ENCODE results near the gene EGLN3. TPM values are rescaled to one million over a fixed set of nuclear protein-coding genes. Genes with fewer than 3 reads are reported as not detected.

Gene EGLN3
- total RNA-seq, 2 donors from 2014 or later, result 10.3 to 16.9 TPM

- no peak for DNase-seq
- no peak overlapping the region for H3K27ac Mint-ChIP-seq
- no peak overlapping the region for H3K4me3 Mint-ChIP-seq
Observed at GRCh38 chr14:33941718-33942117, 9.2 kb downstream of the EGLN3 start.

GRCh38 chr14:33940561-33941011, 10.3 kb downstream of the EGLN3 start:
- ATAC-seq, result no peak
- H3K27ac Mint-ChIP-seq, result no peak overlapping the region
- H3K36me3 Mint-ChIP-seq (ENCODE audit: low read depth), result peaks cover 2% of the 10 kb centered on the region

More at GRCh38 chr14:33941718-33942117, 9.2 kb downstream of the EGLN3 start:
- no peak for ATAC-seq
- Mint-ChIP-seq H3K36me3 (ENCODE audit: low read depth) (no peaks in the 10 kb centered on the region), H3K27me3 (no peaks in the 10 kb centered on the region), H3K4me1 (peaks cover 8% of the 10 kb centered on the region)
- H3K9me3 ChIP-seq (ENCODE audit: control insufficient read depth, low read length, poor library complexity, severe bottlenecking), result no peaks in the 10 kb centered on the region

GRCh38 chr14:33938131-33938949, 12.5 kb downstream of the EGLN3 start:
- DNase-seq, result no peak
- Mint-ChIP-seq H3K4me1 (peaks cover 3% of the 10 kb centered on the region), H3K36me3 (ENCODE audit: low read depth) (peaks cover 3% of the 10 kb centered on the region), H3K4me3 (no peak overlapping the region), H3K27ac (peak overlapping the region; percentile 6), H3K27me3 (no peaks in the 10 kb centered on the region)
- H3K9me3 ChIP-seq (ENCODE audit: control insufficient read depth, low read length, poor library complexity, severe bottlenecking), result no peaks in the 10 kb centered on the region
- no peak for ATAC-seq

More at GRCh38 chr14:33940561-33941011, 10.3 kb downstream of the EGLN3 start:
- Mint-ChIP-seq H3K4me1 (peaks cover 8% of the 10 kb centered on the region), H3K27me3 (no peaks in the 10 kb centered on the region), H3K4me3 (no peak overlapping the region)
- DNase-seq, result no peak
- H3K9me3 ChIP-seq (ENCODE audit: control insufficient read depth, low read length, poor library complexity, severe bottlenecking), result no peaks in the 10 kb centered on the region

- ATAC-seq, result no peak
Observed at GRCh38 chr14:33936391-33936790, 14.5 kb downstream of the EGLN3 start.

GRCh38 chr14:33934938-33935337, 15.9 kb downstream of the EGLN3 start:
- Mint-ChIP-seq H3K27ac (no peak overlapping the region), H3K27me3 (no peaks in the 10 kb centered on the region), H3K36me3 (ENCODE audit: low read depth) (peaks cover 3% of the 10 kb centered on the region), H3K4me3 (no peak overlapping the region), H3K4me1 (peaks cover 3% of the 10 kb centered on the region)
- DNase-seq (no peak), ATAC-seq (no peak)
- H3K9me3 ChIP-seq (ENCODE audit: control insufficient read depth, low read length, poor library complexity, severe bottlenecking), result no peaks in the 10 kb centered on the region

More at GRCh38 chr14:33936391-33936790, 14.5 kb downstream of the EGLN3 start:
- Mint-ChIP-seq H3K4me3 (no peak overlapping the region), H3K27ac (no peak overlapping the region), H3K4me1 (peaks cover 3% of the 10 kb centered on the region), H3K36me3 (ENCODE audit: low read depth) (peaks cover 3% of the 10 kb centered on the region), H3K27me3 (no peaks in the 10 kb centered on the region)
- DNase-seq, result no peak
- no peaks in the 10 kb centered on the region for H3K9me3 ChIP-seq (ENCODE audit: control insufficient read depth, low read length, poor library complexity, severe bottlenecking)

DNA sequence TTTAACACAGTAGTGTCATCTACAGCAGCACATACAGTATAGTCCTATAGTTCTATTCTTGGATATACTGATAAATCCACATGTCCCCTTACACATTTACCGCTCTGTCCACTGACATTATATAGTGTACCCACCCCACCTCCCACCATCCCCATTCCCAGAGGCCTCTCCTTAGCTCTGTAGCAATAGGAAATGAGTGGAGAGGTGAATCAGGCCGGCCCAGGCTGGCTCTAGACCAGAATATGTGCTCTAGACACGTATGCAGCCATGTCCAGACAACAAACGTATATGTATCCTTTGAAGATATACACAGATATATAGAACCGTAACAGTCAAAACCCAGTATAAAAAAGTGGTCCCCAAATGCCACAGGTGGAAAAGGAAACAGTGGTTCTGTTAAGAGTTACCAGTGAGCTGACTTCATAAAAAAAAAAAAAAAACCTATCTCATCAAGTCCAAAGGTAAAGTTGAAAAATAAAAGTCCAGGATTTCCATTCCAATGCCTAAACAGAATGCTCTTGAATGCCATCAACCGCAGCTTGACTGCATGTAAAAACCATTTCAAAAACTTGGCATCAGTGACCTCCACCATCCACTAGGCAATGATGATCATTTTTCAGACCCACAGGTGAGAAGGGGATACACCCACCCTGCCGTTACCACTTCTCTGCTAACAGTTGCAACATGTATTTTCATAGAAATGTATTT, 16.7 kb downstream of the EGLN3 start:
- Mint-ChIP-seq H3K36me3 (ENCODE audit: low read depth) (peaks cover 3% of the 10 kb centered on the region), H3K4me3 (no peak overlapping the region), H3K4me1 (peaks cover 3% of the 10 kb centered on the region), H3K27ac (no peak overlapping the region), H3K27me3 (no peaks in the 10 kb centered on the region)
- ATAC-seq (no peak), DNase-seq (no peak)
- no peaks in the 10 kb centered on the region for H3K9me3 ChIP-seq (ENCODE audit: control insufficient read depth, low read length, poor library complexity, severe bottlenecking)

DNA sequence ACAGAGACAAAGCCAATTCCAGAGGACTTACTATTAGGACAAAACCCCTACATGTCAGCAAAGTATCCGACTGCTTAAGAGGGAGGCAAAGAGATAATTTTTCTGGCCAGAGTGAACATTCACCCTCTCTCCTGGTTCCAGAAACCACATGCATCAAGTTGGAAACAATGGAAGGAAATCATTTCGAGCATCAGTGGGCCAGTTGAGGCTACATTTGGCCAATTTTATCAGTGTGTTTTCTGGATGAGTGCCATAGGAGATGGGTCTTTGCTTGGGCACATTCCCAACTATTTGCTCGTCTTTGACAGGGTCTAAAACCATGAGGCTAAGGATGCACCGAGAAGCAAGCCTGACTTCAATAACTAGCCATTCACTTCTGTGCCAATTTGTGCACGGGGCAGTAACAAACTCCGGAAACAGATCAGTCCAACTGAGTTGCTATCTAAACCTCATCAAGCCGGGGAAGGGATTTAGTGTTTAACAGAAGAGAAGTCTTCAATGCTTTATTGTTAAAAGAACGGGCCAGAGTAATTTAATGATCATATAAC, 17.4 kb downstream of the EGLN3 start:
- no peaks in the 10 kb centered on the region for H3K9me3 ChIP-seq (ENCODE audit: control insufficient read depth, low read length, poor library complexity, severe bottlenecking)
- ATAC-seq (no peak), DNase-seq (no peak)
- no peak overlapping the region for H3K4me3 Mint-ChIP-seq
- H3K4me1 Mint-ChIP-seq, result peaks cover 3% of the 10 kb centered on the region
- no peak overlapping the region for H3K27ac Mint-ChIP-seq
- H3K27me3 Mint-ChIP-seq, result no peaks in the 10 kb centered on the region
- H3K36me3 Mint-ChIP-seq (ENCODE audit: low read depth), result peaks cover 3% of the 10 kb centered on the region

GRCh38 chr14:33932576-33933345, 18.1 kb downstream of the EGLN3 start:
- DNase-seq (no peak), ATAC-seq (no peak)
- H3K4me3 Mint-ChIP-seq, result no peak overlapping the region
- peaks cover 3% of the 10 kb centered on the region for H3K36me3 Mint-ChIP-seq (ENCODE audit: low read depth)
- H3K27ac Mint-ChIP-seq, result no peak overlapping the region
- no peaks in the 10 kb centered on the region for H3K27me3 Mint-ChIP-seq
- peaks cover 3% of the 10 kb centered on the region for H3K4me1 Mint-ChIP-seq
- H3K9me3 ChIP-seq (ENCODE audit: control insufficient read depth, low read length, poor library complexity, severe bottlenecking), result no peaks in the 10 kb centered on the region

GRCh38 chr14:33932033-33932432, 18.8 kb downstream of the EGLN3 start:
- H3K27me3 Mint-ChIP-seq, result no peaks in the 10 kb centered on the region
- no peak overlapping the region for H3K27ac Mint-ChIP-seq
- H3K4me1 Mint-ChIP-seq, result peaks cover 3% of the 10 kb centered on the region
- ATAC-seq (no peak), DNase-seq (no peak)
- no peak overlapping the region for H3K4me3 Mint-ChIP-seq
- peaks cover 3% of the 10 kb centered on the region for H3K36me3 Mint-ChIP-seq (ENCODE audit: low read depth)
- no peaks in the 10 kb centered on the region for H3K9me3 ChIP-seq (ENCODE audit: control insufficient read depth, low read length, poor library complexity, severe bottlenecking)

DNA sequence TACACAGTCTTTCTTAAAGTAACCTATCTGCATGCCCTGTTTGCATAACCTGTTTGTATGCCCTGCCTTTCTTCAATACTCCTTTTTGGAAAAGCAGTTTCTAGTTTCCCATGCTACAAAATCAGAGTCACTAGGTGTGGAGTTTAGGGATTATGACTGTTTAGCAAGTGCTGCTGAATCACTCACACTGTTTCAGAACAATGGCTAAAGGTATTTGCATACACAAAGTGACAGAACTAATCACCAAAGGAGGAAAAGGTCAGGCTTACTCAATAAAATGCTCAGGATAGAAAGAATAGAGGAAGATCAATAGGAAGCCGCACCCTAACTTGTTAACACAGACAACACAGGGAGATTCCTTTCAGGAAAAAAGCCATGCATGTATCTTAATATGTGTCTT, 19.4 kb downstream of the EGLN3 start:
- Mint-ChIP-seq H3K4me3 (no peak overlapping the region), H3K4me1 (peaks cover 3% of the 10 kb centered on the region), H3K27ac (no peak overlapping the region), H3K36me3 (ENCODE audit: low read depth) (peaks cover 3% of the 10 kb centered on the region), H3K27me3 (no peaks in the 10 kb centered on the region)
- no peak for DNase-seq
- no peak for ATAC-seq
- no peaks in the 10 kb centered on the region for H3K9me3 ChIP-seq (ENCODE audit: control insufficient read depth, low read length, poor library complexity, severe bottlenecking)

DNA sequence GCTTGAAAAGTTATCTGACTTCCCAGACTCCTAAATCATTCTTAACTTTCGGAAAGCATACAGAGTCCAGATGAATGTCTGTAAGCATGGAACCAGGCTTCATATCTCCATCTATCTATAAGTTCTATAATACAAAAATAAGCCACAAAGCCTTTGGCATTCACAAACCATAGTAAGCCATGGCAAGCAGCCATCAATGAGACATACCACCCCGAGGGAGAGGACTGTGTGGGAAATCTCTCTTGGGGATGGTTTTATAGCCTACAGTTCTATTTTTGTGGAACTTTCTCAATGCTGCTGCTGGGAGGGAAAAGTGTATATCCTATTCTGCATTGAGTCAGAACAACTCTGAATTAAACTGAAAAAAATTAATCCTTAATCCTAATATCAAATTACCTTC, 20.4 kb downstream of the EGLN3 start:
- ATAC-seq, result no peak

GRCh38 chr14:33929799-33930408, 21.0 kb downstream of the EGLN3 start:
- Mint-ChIP-seq H3K4me3 (no peak overlapping the region), H3K36me3 (ENCODE audit: low read depth) (peaks cover 2% of the 10 kb centered on the region), H3K4me1 (no peaks in the 10 kb centered on the region), H3K27ac (no peak overlapping the region), H3K27me3 (no peaks in the 10 kb centered on the region)
- ATAC-seq (no peak), DNase-seq (no peak)
- no peaks in the 10 kb centered on the region for H3K9me3 ChIP-seq (ENCODE audit: control insufficient read depth, low read length, poor library complexity, severe bottlenecking)

More for the DNA sequence above, 20.4 kb downstream of the EGLN3 start:
- H3K9me3 ChIP-seq (ENCODE audit: control insufficient read depth, low read length, poor library complexity, severe bottlenecking), result no peaks in the 10 kb centered on the region
- Mint-ChIP-seq H3K27me3 (no peaks in the 10 kb centered on the region), H3K4me3 (no peak overlapping the region), H3K27ac (no peak overlapping the region), H3K36me3 (ENCODE audit: low read depth) (peaks cover 2% of the 10 kb centered on the region), H3K4me1 (no peaks in the 10 kb centered on the region)
- no peak for DNase-seq
